Measurements from ENCODE around the gene STT3B.

STT3B gene

DNA sequence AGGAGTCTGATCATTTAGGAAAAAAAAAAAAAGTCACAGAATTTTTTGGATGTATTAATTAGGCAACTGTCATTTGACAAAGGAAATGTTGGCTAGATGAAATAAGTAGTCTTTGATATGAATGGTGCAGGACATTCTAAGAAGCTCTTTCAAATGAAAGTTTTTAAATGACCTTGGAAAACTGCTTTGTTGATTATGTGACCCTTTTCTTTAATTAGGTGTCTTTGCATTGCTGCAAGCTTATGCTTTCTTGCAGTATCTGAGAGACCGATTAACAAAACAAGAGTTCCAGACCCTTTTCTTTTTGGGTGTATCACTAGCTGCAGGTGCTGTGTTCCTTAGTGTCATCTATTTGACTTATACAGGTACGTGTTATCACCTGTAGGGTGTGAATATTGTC, 84.0 kb downstream of the STT3B start:
- no peak for TF ChIP-seq TAF1 (IDR thresholded peaks at IDR 0.05; ENCODE audit: borderline replicate concordance, insufficient read depth, low read length)
- TF ChIP-seq SIN3A (IDR thresholded peaks at IDR 0.05; ENCODE audit: borderline replicate concordance, insufficient read depth, low read length), result no peak
- TF ChIP-seq REST (IDR thresholded peaks at IDR 0.05; ENCODE audit: insufficient read depth in 1 of 2, low read depth in 2 of 2, low read length in 2 of 2), result no peak
- TF ChIP-seq FOXP2 (optimal IDR thresholded peaks at IDR 0.05; ENCODE audit: borderline replicate concordance, extremely low read depth, extremely low read length, insufficient read depth), result no peak
- no peak for TF ChIP-seq POLR2AphosphoS5 (IDR thresholded peaks at IDR 0.05; ENCODE audit: low read depth, low read length)

DNA sequence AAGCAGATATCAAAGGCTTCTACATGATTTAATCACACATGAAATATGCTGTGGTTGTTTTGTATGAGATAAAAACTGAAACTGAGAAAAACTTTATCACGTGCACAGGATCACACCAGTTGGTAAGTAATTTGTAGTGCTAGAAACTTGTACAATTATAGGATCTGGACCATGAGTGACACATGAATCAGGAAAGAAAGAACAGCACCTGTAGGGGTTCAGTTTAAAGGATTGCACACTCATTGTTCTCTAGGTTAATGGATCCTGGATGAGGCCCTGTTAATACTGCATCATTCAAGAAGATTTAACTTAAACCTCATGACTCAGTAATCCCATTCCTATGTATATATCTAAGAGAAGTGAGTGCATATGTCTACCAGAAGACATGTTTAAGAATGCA, 87.9 kb downstream of the STT3B start:
- no peak for TF ChIP-seq REST (IDR thresholded peaks at IDR 0.05; ENCODE audit: insufficient read depth in 1 of 2, low read depth in 2 of 2, low read length in 2 of 2)
- TF ChIP-seq POLR2AphosphoS5 (IDR thresholded peaks at IDR 0.05; ENCODE audit: low read depth, low read length), result no peak

DNA sequence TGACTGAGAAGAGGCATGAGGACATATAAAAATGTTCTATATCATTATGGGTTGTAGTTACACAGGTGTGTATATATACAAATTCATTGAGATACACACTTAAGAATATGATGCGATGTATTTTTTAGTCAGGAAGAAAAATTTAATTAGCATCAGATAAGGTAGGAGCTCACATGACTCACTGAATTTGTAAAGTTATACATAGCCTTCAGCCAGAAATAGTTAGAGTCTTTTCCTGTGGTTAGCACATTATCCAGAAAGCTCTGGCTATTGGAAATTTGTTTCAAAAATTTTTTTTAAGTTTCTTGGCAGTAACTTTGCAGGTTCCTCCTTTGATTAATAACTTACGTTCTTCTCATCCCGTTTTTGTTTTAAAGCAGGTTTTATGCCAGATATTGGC, 88.6 kb downstream of the STT3B start:
- TF ChIP-seq TAF1 (IDR thresholded peaks at IDR 0.05; ENCODE audit: borderline replicate concordance, insufficient read depth, low read length), result no peak
- no peak for TF ChIP-seq FOXP2 (optimal IDR thresholded peaks at IDR 0.05; ENCODE audit: borderline replicate concordance, extremely low read depth, extremely low read length, insufficient read depth)
- TF ChIP-seq REST (IDR thresholded peaks at IDR 0.05; ENCODE audit: insufficient read depth in 1 of 2, low read depth in 2 of 2, low read length in 2 of 2), result no peak
- TF ChIP-seq SIN3A (IDR thresholded peaks at IDR 0.05; ENCODE audit: borderline replicate concordance, insufficient read depth, low read length), result no peak
- TF ChIP-seq POLR2AphosphoS5 (IDR thresholded peaks at IDR 0.05; ENCODE audit: low read depth, low read length), result no peak

DNA sequence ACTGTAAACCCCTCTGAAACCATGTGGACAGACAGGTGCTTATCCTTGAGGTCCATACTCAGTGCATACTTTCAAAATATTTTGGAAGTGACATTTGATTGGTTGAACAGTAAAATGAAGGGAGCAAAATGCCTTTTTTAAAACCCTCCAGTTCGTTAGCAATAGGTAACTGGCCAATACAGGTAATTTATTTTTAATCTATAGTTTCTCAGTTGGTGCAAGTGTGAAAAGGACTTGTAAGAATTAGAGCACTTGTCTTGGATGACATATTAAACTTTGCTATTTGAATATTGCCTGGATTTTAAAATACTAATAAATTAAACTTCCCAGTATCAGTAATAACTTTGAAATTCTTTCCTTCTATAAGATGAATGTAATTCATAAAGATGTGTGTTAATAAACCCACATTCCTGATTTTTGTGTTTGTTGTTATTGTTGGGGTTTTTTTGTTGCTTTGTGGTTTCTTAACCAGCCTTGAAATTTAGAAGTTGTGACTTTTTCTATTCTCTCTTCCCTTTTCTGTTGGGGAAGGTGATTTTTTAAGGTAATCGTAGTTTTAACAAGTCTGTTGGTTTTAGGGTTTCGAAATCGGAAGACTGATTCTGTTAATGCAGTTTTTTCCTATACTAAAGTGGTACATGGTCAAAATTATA, 90.0 kb downstream of the STT3B start:
- TF ChIP-seq REST (IDR thresholded peaks at IDR 0.05; ENCODE audit: insufficient read depth in 1 of 2, low read depth in 2 of 2, low read length in 2 of 2) (no peak), POLR2AphosphoS5 (IDR thresholded peaks at IDR 0.05; ENCODE audit: low read depth, low read length) (no peak), TAF1 (IDR thresholded peaks at IDR 0.05; ENCODE audit: borderline replicate concordance, insufficient read depth, low read length) (no peak), FOXP2 (optimal IDR thresholded peaks at IDR 0.05; ENCODE audit: borderline replicate concordance, extremely low read depth, extremely low read length, insufficient read depth) (no peak), SIN3A (IDR thresholded peaks at IDR 0.05; ENCODE audit: borderline replicate concordance, insufficient read depth, low read length) (no peak)

Data from PFSK-1 (cell line).